H1 (cell line): Measurements from ENCODE around the gene FAM8A1. TPM values are rescaled to one million over a fixed set of nuclear protein-coding genes. Genes with fewer than 3 reads are reported as not detected.

Source experiments
- BRCA1 ChIP-seq: IDR thresholded peaks from 2 replicates; pipeline ENCODE4 v1.6.1; 2012; ENCODE audit warnings: low read depth, low read length, improper control_type of control experiment
- CTCF ChIP-seq, 3 experiments: IDR thresholded peaks; 1 replicate in 2 of 3; 2 replicates in 1 of 3; pipeline versions ENCODE4 v1.5.1 to v1.6.1; 2011; ENCODE audit warnings: low read length in 3 of 3, mild to moderate bottlenecking in 3 of 3, inconsistent platforms in 2 of 3, low read depth in 1 of 3, moderate library complexity in 1 of 3; ENCODE audit not compliant: insufficient read depth in 1 of 3; ENCODE audit errors: control extremely low read depth in 1 of 3
- EZH2 ChIP-seq: fragments of 200-600 bp; sonication (generic); IDR thresholded peaks from 2 replicates; pipeline ENCODE4 v1.7.1; 2012; ENCODE audit warnings: low read depth, mild to moderate bottlenecking, moderate library complexity, low read length, inconsistent platforms; ENCODE audit not compliant: severe bottlenecking
- polyA plus RNA-seq, 7 experiments: library from polyadenylated mRNA; depleted of rRNA in 3 of 7; stranded (reverse) in 5 of 7; unstranded in 2 of 7; fragments of >200 nt in 5 of 7; fragments of 200-250 nt in 2 of 7; gene quantifications; 1 replicate in 5 of 7; 2 replicates in 1 of 7; 4 replicates in 1 of 7; pipeline versions ENCODE4 v1.2.1 to v1.2.3, GENCODE V29; 2011 to 2013; ENCODE audit warnings: missing spikeins in 2 of 7, mixed read lengths in 2 of 7
- total RNA-seq: library from RNA; stranded (reverse); fragmentation: NEBNext Ultra II Directional; extraction: Animal tissue kit (Norgen Biotek cat#: 25700); gene quantifications from 2 replicates; pipeline ENCODE4 v1.2.1, GENCODE V29; 2021

Gene FAM8A1
- total and polyA plus RNA-seq, 2 of the 8 experiments (the other 6 are each of a cell fraction or from before 2014, with no cell fraction given) = 3.4 to 9.2 TPM

- TF ChIP-seq CTCF (IDR thresholded peaks at IDR 0.05; ENCODE audit: control extremely low read depth in 1 of 3, insufficient read depth in 1 of 3, low read depth in 1 of 3, low read length in 3 of 3) (no peak), EZH2 (no peak), BRCA1 (no peak)
These were observed 25.1 kb upstream of the FAM8A1 start (continued) for GRCh38 chr6:17574866-17575560.
